Pulmonary artery endothelial cell (primary cell): ENCODE data around the gene RENBP. TPM values are rescaled to one million over a fixed set of nuclear protein-coding genes. Genes with fewer than 3 reads are reported as not detected.
"Not testable (repeated sequence)": the region's sequence is repeated elsewhere in the genome, so short reads cannot be mapped to it uniquely, and the experiment has no call there.

Experiments used
- DNase-seq: peaks from one replicate; pipeline ENCODE4 v3.0.0-alpha.2; 2011; ENCODE audit warnings: low read depth, low spot score
- total RNA-seq: library from RNA; depleted of rRNA; stranded (reverse); fragments of >200 nt; gene quantifications from 2 replicates; pipeline ENCODE4 v1.2.3, GENCODE V29; 2014

Gene RENBP
- total RNA-seq = 4.9 and 8.5 TPM in 2 replicates

- DNase-seq = no peak
Measured at GRCh38 chrX:153944140-153944799, at the start of gene RENBP. RENBP (minus strand) TSS chrX:153944643; CDS start chrX:153944610, 33 bp downstream.

- DNase-seq = no peak
Measured at GRCh38 chrX:153993978-153994377, 49.5 kb upstream of the RENBP start.

- no peak for DNase-seq
Measured at GRCh38 chrX:153993079-153993478, 48.6 kb upstream of the RENBP start.

- no peak for DNase-seq
Measured at GRCh38 chrX:153992180-153992579, 47.7 kb upstream of the RENBP start.

- no peak for DNase-seq
Measured at GRCh38 chrX:153991013-153991580, 46.7 kb upstream of the RENBP start.

- no peak for DNase-seq
Measured at GRCh38 chrX:153989973-153990655, 45.7 kb upstream of the RENBP start.

GRCh38 chrX:153988493-153988892 lies 44.0 kb upstream of the RENBP start:
- DNase-seq = no peak

GRCh38 chrX:153984351-153985178 lies 40.1 kb upstream of the RENBP start:
- DNase-seq = no peak

- no peak for DNase-seq
Measured at GRCh38 chrX:153983321-153983801, 38.9 kb upstream of the RENBP start.

- no peak for DNase-seq
Measured at GRCh38 chrX:153981771-153982533, 37.5 kb upstream of the RENBP start.

GRCh38 chrX:153981231-153981630 lies 36.8 kb upstream of the RENBP start:
- no peak for DNase-seq

GRCh38 chrX:153980394-153980793 lies 36.0 kb upstream of the RENBP start:
- not testable (repeated sequence) for DNase-seq

- DNase-seq = no peak
Measured at GRCh38 chrX:153974726-153975286, 30.4 kb upstream of the RENBP start.

- DNase-seq = no peak
Measured at GRCh38 chrX:153974003-153974725, 29.7 kb upstream of the RENBP start.

GRCh38 chrX:153973127-153974002 lies 28.9 kb upstream of the RENBP start:
- no peak for DNase-seq

GRCh38 chrX:153972368-153973126 lies 28.1 kb upstream of the RENBP start, which contains the start of gene TMEM187:
TMEM187 (plus strand) TSS chrX:153972754; CDS start chrX:153982063, 9,309 bp downstream.
- DNase-seq = no peak

GRCh38 chrX:153971450-153972367 lies 27.3 kb upstream of the RENBP start, which contains the start of gene HCFC1:
HCFC1 (minus strand) TSS chrX:153971818; CDS start chrX:153970840, 978 bp downstream.
- no peak for DNase-seq
